Measurements from ENCODE around the gene DENR.

GRCh38 chr12:122803937-122804336 is 51.3 kb downstream of the DENR start:
- TF ChIP-seq CTCF (conservative IDR thresholded peaks at IDR 0.05 in 1 of 2, IDR thresholded peaks at IDR 0.05 in 1 of 2; ENCODE audit: extremely low read depth in 1 of 2, insufficient read depth in 1 of 2, low read depth in 1 of 2, low read length in 2 of 2) (no peak), EZH2 (IDR thresholded peaks at IDR 0.05; ENCODE audit: borderline replicate concordance, low read length) (no peak)
